ENCODE results near the gene HOXA3.

The HOXA3 gene

GRCh38 chr7:27175626-27176523, 23.5 kb upstream of the HOXA3 start:
- H3K36me3 ChIP-seq (ENCODE audit: low read depth) = peaks cover 1% of the 10 kb centered on the region; the same call in 1 of the 2 replicates
- peak overlapping the region; percentile 14 for H3K4me3 ChIP-seq (ENCODE audit: severe bottlenecking)
- H3K27ac ChIP-seq (ENCODE audit: poor library complexity, severe bottlenecking) = peak overlapping the region; percentile 93
- peak; percentile 67 for DNase-seq (ENCODE audit: low spot score)
- peak; percentile 2; the same call in 2 of the 3 replicates for ATAC-seq (ENCODE audit: low read depth)
- no peak for TF ChIP-seq CTCF (IDR thresholded peaks at IDR 0.05; ENCODE audit: poor library complexity, severe bottlenecking)
- H3K27me3 ChIP-seq (ENCODE audit: insufficient read depth, poor library complexity, severe bottlenecking) = no peaks in the 10 kb centered on the region
- H3K9me3 ChIP-seq (ENCODE audit: severe bottlenecking) = no peaks in the 10 kb centered on the region
- peaks cover 26% of the 10 kb centered on the region for H3K4me1 ChIP-seq (ENCODE audit: insufficient read depth, poor library complexity, severe bottlenecking)

GRCh38 chr7:27174874-27175625, 22.7 kb upstream of the HOXA3 start:
- no peaks in the 10 kb centered on the region for H3K9me3 ChIP-seq (ENCODE audit: severe bottlenecking)
- H3K27ac ChIP-seq (ENCODE audit: poor library complexity, severe bottlenecking) = peak overlapping the region; percentile 93
- H3K36me3 ChIP-seq (ENCODE audit: low read depth) = peaks cover 6% of the 10 kb centered on the region; the same call in 1 of the 2 replicates
- H3K4me3 ChIP-seq (ENCODE audit: severe bottlenecking) = peak overlapping the region; percentile 54
- DNase-seq (ENCODE audit: low spot score) (peak; percentile 50), ATAC-seq (ENCODE audit: low read depth) (peak; percentile 10)
- H3K4me1 ChIP-seq (ENCODE audit: insufficient read depth, poor library complexity, severe bottlenecking) = peaks cover 20% of the 10 kb centered on the region
- H3K27me3 ChIP-seq (ENCODE audit: insufficient read depth, poor library complexity, severe bottlenecking) = no peaks in the 10 kb centered on the region
- TF ChIP-seq CTCF (IDR thresholded peaks at IDR 0.05; ENCODE audit: poor library complexity, severe bottlenecking) = no peak

GRCh38 chr7:27173956-27174873, 21.8 kb upstream of the HOXA3 start, which contains the start of gene HOXA10:
Gene HOXA10 (minus strand): TSS chr7:27174320. CDS start chr7:27174306, 14 bp downstream.
- ATAC-seq (ENCODE audit: low read depth) (0 out of 3 replicates have a peak, but pooled peaks have one; percentile 2), DNase-seq (ENCODE audit: low spot score) (peak; percentile 76)
- Histone ChIP-seq H3K27me3 (ENCODE audit: insufficient read depth, poor library complexity, severe bottlenecking) (no peaks in the 10 kb centered on the region), H3K9me3 (ENCODE audit: severe bottlenecking) (no peaks in the 10 kb centered on the region), H3K36me3 (ENCODE audit: low read depth) (peaks cover 6% of the 10 kb centered on the region; the same call in 1 of the 2 replicates), H3K4me1 (ENCODE audit: insufficient read depth, poor library complexity, severe bottlenecking) (peaks cover 20% of the 10 kb centered on the region), H3K27ac (ENCODE audit: poor library complexity, severe bottlenecking) (peak within 1 kb of the TSS; percentile 93), H3K4me3 (ENCODE audit: severe bottlenecking) (peak within 1 kb of the TSS; percentile 54)
- no peak for TF ChIP-seq CTCF (IDR thresholded peaks at IDR 0.05; ENCODE audit: poor library complexity, severe bottlenecking)

- no peak for TF ChIP-seq CTCF (IDR thresholded peaks at IDR 0.05; ENCODE audit: poor library complexity, severe bottlenecking)
- peaks cover 6% of the 10 kb centered on the region; the same call in 1 of the 2 replicates for H3K36me3 ChIP-seq (ENCODE audit: low read depth)
- peak overlapping the region; percentile 54 for H3K4me3 ChIP-seq (ENCODE audit: severe bottlenecking)
- no peaks in the 10 kb centered on the region for H3K27me3 ChIP-seq (ENCODE audit: insufficient read depth, poor library complexity, severe bottlenecking)
- H3K9me3 ChIP-seq (ENCODE audit: severe bottlenecking) = no peaks in the 10 kb centered on the region
- DNase-seq (ENCODE audit: low spot score) = peak; percentile 52
- peaks cover 20% of the 10 kb centered on the region for H3K4me1 ChIP-seq (ENCODE audit: insufficient read depth, poor library complexity, severe bottlenecking)
- ATAC-seq (ENCODE audit: low read depth) = no peak
- peak overlapping the region; percentile 93 for H3K27ac ChIP-seq (ENCODE audit: poor library complexity, severe bottlenecking)
Observed at GRCh38 chr7:27173511-27173955, 21.1 kb upstream of the HOXA3 start.

All from RWPE2 (cell line).